Urothelium cell line (cell line): ENCODE results near the gene PZP.
A peak's percentile ranks its signal among the peaks of the same experiment; 100 is the strongest.

ENCODE experiments used
- DNase-seq: peaks from one replicate; pipeline ENCODE4 v3.0.0; 2011; ENCODE audit warnings: low spot score, mixed read lengths
- FAIRE-seq: peaks from 2 replicates; lab custom pipeline; 2011; peaks lifted over from hg19 to GRCh38; lab: Jason Lieb, UNC

Gene PZP

DNA sequence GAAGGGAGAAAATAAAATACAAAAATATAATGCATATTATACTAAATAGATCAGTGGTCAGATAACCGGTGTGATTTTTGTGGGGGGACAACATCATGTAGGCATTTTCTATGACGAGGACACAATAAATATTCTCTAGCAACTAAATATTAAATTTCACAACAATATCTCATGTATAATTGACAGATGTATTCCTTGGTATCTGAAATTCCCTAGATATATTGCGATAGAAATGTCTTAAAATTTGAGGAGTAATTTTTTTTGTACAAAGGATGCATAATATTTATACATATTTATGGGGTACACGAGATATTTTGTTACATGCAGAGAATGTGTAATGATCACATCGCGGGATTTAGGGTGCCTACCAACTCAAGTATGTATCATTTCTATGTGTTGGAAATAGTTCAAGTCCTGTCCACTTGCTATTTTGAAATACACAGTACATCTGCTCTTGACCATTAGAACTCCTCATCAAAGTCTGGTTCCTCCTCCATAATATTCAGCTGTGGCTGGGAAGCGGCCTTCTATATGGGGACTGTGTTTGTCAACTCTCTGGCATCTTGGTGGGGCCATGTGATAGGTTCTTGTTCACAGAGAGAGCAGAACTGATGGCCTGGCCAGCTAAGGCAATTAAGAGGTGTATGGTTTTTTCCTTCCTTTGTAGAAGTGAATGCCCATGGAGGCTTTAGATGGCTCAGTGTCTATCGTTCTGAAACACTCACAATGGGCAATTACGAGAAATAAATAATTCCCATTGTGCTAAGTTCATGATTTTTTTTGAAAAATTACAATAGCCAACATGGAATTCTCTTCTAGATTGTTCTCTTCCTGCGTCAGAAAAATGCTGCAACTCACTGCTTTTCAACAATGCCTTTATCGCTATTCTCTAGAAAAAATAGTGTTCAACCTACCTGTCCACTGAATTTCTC is 101.3 kb downstream of the PZP start:
- no peak for DNase-seq
- no peak for FAIRE-seq

DNA sequence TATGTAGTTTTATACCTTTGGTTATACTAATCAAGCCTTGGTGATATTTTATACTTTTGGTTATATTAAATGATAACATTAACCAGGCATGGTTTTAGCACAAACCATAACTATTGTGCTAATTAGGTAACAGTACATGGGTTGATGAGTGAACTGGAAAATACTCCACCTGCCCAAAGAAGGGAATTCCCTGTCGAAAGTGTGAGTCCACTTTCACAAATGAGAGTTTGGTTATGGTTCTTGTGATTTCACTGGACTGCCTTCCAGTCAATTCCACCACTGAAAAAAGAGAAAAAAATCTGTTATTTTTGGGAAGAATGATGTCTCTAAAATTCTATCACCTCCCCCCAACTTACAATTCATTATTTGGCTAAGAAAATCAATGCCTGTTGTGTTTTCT is 102.1 kb downstream of the PZP start:
- FAIRE-seq (no peak), DNase-seq (no peak)

GRCh38 chr12:9104767-9105423 is 103.3 kb downstream of the PZP start:
- DNase-seq (no peak), FAIRE-seq (no peak)

- FAIRE-seq (no peak), DNase-seq (no peak)
These were observed 104.1 kb downstream of the PZP start for GRCh38 chr12:9104087-9104486.

GRCh38 chr12:9103050-9103849 is 104.9 kb downstream of the PZP start:
- peak; percentile 75 for FAIRE-seq
- DNase-seq = no peak

- FAIRE-seq (no peak), DNase-seq (no peak)
These were observed 107.0 kb downstream of the PZP start for GRCh38 chr12:9101018-9101687.

DNA sequence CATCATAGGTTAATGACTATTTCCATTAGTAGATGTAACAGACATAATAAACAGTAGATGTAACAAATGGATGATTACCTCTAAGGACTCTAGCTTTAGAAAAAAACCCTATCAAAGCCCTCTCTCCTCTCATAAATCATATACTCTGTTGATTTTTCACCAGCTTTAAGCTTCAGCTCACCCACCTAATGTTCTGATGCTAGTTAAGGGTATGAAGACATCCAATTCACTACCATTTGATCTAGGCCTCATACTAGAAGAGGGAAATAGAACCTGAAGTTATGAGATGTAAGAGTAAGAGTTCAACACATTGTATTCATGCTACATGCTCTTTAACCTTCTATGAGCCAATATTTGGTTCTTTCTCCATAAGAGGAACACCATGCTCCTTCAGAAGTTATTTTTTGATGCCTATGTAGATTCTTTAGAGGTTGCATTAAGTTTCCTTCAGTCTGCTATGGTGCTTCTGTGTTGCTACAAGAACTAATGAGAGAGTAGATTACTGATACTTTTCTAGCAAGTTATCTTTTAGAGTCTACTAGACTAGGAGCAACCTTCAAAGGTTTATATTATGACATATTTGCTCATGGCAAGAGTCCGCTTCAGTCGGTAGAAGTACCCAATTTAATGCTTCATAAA is 108.5 kb downstream of the PZP start:
- DNase-seq (no peak), FAIRE-seq (no peak)
